Naive thymus-derived CD4-positive, alpha-beta T cell (primary cell): Measurements from ENCODE around the gene RRM2. TPM values are rescaled to one million over a fixed set of nuclear protein-coding genes. Genes with fewer than 3 reads are reported as not detected.
"Not testable (repeated sequence)": the region's sequence is repeated elsewhere in the genome, so short reads cannot be mapped to it uniquely, and the experiment has no call there.

Source experiments
- ATAC-seq: fragments of 150-1000 bp; cut with Tn5 transposase; 2 replicates; pipeline ENCODE4 v1.10.0; 2021; ENCODE audit warnings: mild to moderate bottlenecking, moderate library complexity
- CTCF ChIA-PET: fragments of 350-600 bp; sonication (Branson Sonifier 250); formaldehyde crosslinking; loops from one replicate; lab custom pipeline; 2021; ENCODE audit warnings: antibody characterized with exemption; lab: Charles Lee
- POLR2A ChIA-PET: fragments of 350-600 bp; sonication (Branson Sonifier 250); formaldehyde crosslinking; loops from one replicate; lab custom pipeline; 2021; ENCODE audit warnings: antibody characterized with exemption, inconsistent platforms; lab: Charles Lee
- DNase-seq, 9 donors: peaks; one replicate each; pipeline versions ENCODE4 v3.0.0 to v3.0.0-alpha.2; 2020 to 2022; ENCODE audit warnings: mixed read lengths in 1 of 9
- H3K27ac ChIP-seq: one replicate; pipeline ENCODE4 v1.7.0; 2013; ENCODE audit warnings: mild to moderate bottlenecking, low read depth, low read length, moderate library complexity
- H3K27me3 ChIP-seq, 2 donors: one replicate each; pipeline ENCODE4 v1.7.0; 2013; ENCODE audit warnings: low read length in 2 of 2, mild to moderate bottlenecking in 2 of 2, moderate library complexity in 2 of 2; ENCODE audit not compliant: control insufficient read depth in 2 of 2, insufficient read depth in 2 of 2
- H3K36me3 ChIP-seq, 3 experiments: 1 replicate in 2 of 3; 2 replicates in 1 of 3; pipeline ENCODE4 v1.7.0; 2013; ENCODE audit warnings: low read length in 3 of 3, mild to moderate bottlenecking in 3 of 3, moderate library complexity in 1 of 3; ENCODE audit not compliant: insufficient read depth in 3 of 3, control insufficient read depth in 2 of 3
- H3K4me1 ChIP-seq, 2 donors: one replicate each; pipeline ENCODE4 v1.7.0; 2013; ENCODE audit warnings: low read length in 2 of 2, mild to moderate bottlenecking in 2 of 2, moderate library complexity in 1 of 2; ENCODE audit not compliant: control insufficient read depth in 2 of 2, insufficient read depth in 2 of 2
- H3K4me3 ChIP-seq: 2 replicates; pipeline ENCODE4 v1.7.0; 2013; ENCODE audit warnings: mild to moderate bottlenecking, low read length
- H3K9me3 ChIP-seq, 3 experiments: 1 replicate in 2 of 3; 2 replicates in 1 of 3; pipeline ENCODE4 v1.7.0; 2013; ENCODE audit warnings: low read length in 3 of 3; ENCODE audit not compliant: control insufficient read depth in 2 of 3
- H3K27ac Mint-ChIP-seq, 9 donors: one replicate each; pipeline ENCODE4 v1.8.0; 2020 to 2022; ENCODE audit warnings: mixed read lengths in 9 of 9, mild to moderate bottlenecking in 8 of 9, moderate library complexity in 5 of 9, inconsistent platforms in 2 of 9
- H3K27me3 Mint-ChIP-seq, 5 donors: one replicate each; pipeline ENCODE4 v1.8.0; 2021 to 2022; ENCODE audit warnings: mixed read lengths in 5 of 5, mild to moderate bottlenecking in 1 of 5
- H3K36me3 Mint-ChIP-seq, 5 donors: one replicate each; pipeline ENCODE4 v1.8.0; 2020 to 2022; ENCODE audit warnings: mixed read lengths in 5 of 5, mild to moderate bottlenecking in 3 of 5, inconsistent platforms in 1 of 5
- H3K4me1 Mint-ChIP-seq, 7 donors: one replicate each; pipeline ENCODE4 v1.8.0; 2020 to 2022; ENCODE audit warnings: mixed read lengths in 7 of 7, mild to moderate bottlenecking in 3 of 7, inconsistent platforms in 1 of 7
- H3K4me3 Mint-ChIP-seq, 10 donors: one replicate each; pipeline ENCODE4 v1.8.0; 2020 to 2022; ENCODE audit warnings: mild to moderate bottlenecking in 10 of 10, mixed read lengths in 10 of 10, moderate library complexity in 6 of 10, inconsistent platforms in 2 of 10
- H3K9me3 Mint-ChIP-seq, 11 donors: one replicate each; pipeline ENCODE4 v1.8.0; 2020 to 2022; ENCODE audit warnings: mixed read lengths in 11 of 11, mild to moderate bottlenecking in 4 of 11, inconsistent platforms in 1 of 11, moderate library complexity in 1 of 11
- intact Hi-C, 2 donors: fragments of 100-400 bp; cut with micrococcal nuclease; formaldehyde crosslinking; loops; one replicate each; pipeline ENCODE4 v1.15.1; 2023
- polyA plus RNA-seq, 2 donors: library from polyadenylated mRNA; unstranded; fragments of 300-500 nt; fragmentation: Illumina TruSeq; gene quantifications; one replicate each; pipeline ENCODE4 v1.2.3, GENCODE V29; 2021
- total RNA-seq, 6 experiments: library from RNA in 5 of 6; stranded (reverse) in 5 of 6; gene quantifications; 1 replicate in 5 of 6; 2 replicates in 1 of 6; pipeline ENCODE4 v1.2.3 and lab custom pipeline; 2021 to 2026

RRM2 gene
- total and polyA plus RNA-seq, 7 experiments from 2014 or later: 0.13 to 330 (median 0.51) TPM; not detected in 2

GRCh38 chr2:10096641-10097040 is 25.9 kb upstream of the RRM2 start:
- peaks cover 0 to 3% of the 10 kb centered on the region in 2 donors for H3K27me3 ChIP-seq
- no peak overlapping the region for H3K4me3 Mint-ChIP-seq
- H3K4me3 ChIP-seq: no peak overlapping the region
- no peak for ATAC-seq
- peaks cover 36 to 58% (median 45%) of the 10 kb centered on the region in 5 donors for H3K27me3 Mint-ChIP-seq
- no peaks in the 10 kb centered on the region for H3K36me3 ChIP-seq
- H3K36me3 Mint-ChIP-seq: peaks cover 0 to 5% (median 2%) of the 10 kb centered on the region in 5 donors
- POLR2A ChIA-PET: interaction anchor here (0.7 kb wide), 1 partner anchor 134 kb away, joined by 3 read pairs; no protein-coding TSS in a partner anchor
- no peak overlapping the region for H3K27ac ChIP-seq
- peaks cover 0 to 10% (median 3%) of the 10 kb centered on the region in 11 donors for H3K9me3 Mint-ChIP-seq
- no peak for DNase-seq
- intact Hi-C loops: loop anchor here (1.0 kb wide), 1 partner anchor 24 kb away; no protein-coding TSS in a partner anchor
- H3K27ac Mint-ChIP-seq: no peak overlapping the region
- H3K4me1 ChIP-seq: no peaks in the 10 kb centered on the region
- no peaks in the 10 kb centered on the region for H3K9me3 ChIP-seq
- peaks cover 0 to 14% (median 4%) of the 10 kb centered on the region in 7 donors for H3K4me1 Mint-ChIP-seq
- CTCF ChIA-PET: interaction anchor here (1.0 to 2.5 kb wide), 2 partner anchors 9 to 24 kb away, joined by 3 to 11 read pairs; no protein-coding TSS in a partner anchor

DNA sequence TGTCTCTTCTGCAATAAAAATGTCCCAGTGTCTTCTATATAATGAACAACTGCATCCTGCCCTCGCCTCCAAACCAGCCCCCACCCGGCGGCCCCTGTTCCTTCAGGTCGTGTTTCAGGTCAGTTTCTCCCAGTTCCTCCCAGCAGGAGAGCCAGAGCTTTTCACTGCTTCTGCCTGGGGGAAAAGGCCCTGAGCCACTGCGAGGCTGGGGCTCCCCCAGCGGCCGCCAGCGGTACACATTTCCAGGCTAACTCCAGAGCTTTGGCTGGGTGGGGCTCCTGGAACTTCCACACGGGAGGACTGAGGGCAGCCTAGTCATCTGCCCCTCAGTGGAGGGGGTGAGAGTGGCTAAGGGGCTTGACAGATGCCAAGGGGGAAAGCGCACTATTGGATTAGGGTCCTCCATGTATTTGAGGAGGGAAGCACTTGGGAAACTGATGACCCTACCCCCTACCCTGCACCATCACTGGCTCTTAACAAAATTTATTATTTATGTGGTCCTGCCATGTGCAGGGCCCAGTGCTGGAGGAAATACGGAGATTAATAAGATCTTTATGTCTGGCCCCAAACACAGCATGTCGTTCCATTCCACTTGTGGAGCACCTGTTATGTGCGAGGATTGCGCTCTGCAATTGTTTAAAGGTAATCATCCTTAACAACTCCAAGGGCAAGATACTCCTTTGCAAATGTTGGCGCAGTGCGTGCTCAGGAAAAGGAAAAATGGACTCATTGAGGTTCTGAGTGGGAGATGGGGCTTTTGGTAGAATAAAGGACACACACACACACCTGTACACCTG is 25.0 kb upstream of the RRM2 start:
- Histone ChIP-seq H3K9me3 (no peaks in the 10 kb centered on the region), H3K4me3 (no peak overlapping the region), H3K4me1 (no peaks in the 10 kb centered on the region), H3K36me3 (no peaks in the 10 kb centered on the region), H3K27ac (no peak overlapping the region), H3K27me3 (peaks cover 0 to 2% of the 10 kb centered on the region in 2 donors)
- intact Hi-C loops: loop anchor here (1.0 kb wide), 1 partner anchor 25 kb away; no protein-coding TSS in a partner anchor
- H3K27ac Mint-ChIP-seq: peak overlapping the region in 1 of 9 donors; percentile 24
- H3K9me3 Mint-ChIP-seq: peaks cover 0 to 3% (median 0%) of the 10 kb centered on the region in 11 donors
- peaks cover 27 to 54% (median 37%) of the 10 kb centered on the region in 5 donors for H3K27me3 Mint-ChIP-seq
- H3K4me3 Mint-ChIP-seq: no peak overlapping the region
- ATAC-seq (peak; percentile 77), DNase-seq (peak in 2 of 9 donors; percentile 26 to 53)
- peaks cover 0 to 3% (median 2%) of the 10 kb centered on the region in 5 donors for H3K36me3 Mint-ChIP-seq
- peaks cover 0 to 9% (median 1%) of the 10 kb centered on the region in 7 donors for H3K4me1 Mint-ChIP-seq
- ChIA-PET CTCF (interaction anchor here (0.6 to 2.5 kb wide), 3 partner anchors 10 to 57 kb away, joined by 3 to 11 read pairs (median 5); no protein-coding TSS in a partner anchor), POLR2A (interaction anchor here (0.7 kb wide), 1 partner anchor 135 kb away, joined by 3 read pairs; no protein-coding TSS in a partner anchor)

DNA sequence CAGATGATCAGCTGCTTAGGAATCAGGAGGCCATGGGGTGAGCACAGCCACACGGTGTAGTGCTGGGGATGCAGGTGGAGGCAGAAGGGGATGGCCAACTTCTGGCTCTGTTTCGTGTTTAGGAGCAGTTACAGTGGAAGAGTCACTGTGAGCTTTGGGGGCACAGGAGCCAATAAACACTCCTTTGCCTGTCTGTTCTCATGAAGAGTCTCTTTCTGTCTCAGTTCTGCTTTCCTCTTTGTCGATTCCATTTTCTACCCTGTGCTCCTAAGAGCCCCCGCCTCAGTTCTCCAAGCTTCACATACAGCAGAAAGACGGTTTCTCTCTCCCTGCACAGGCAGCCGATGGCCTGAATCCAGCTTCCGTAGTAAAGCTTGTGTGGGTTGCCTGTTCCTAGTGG is 21.0 kb upstream of the RRM2 start:
- peaks cover 0 to 8% (median 0%) of the 10 kb centered on the region in 11 donors for H3K9me3 Mint-ChIP-seq
- ChIA-PET POLR2A (no interaction called here), CTCF (no interaction called here)

DNA sequence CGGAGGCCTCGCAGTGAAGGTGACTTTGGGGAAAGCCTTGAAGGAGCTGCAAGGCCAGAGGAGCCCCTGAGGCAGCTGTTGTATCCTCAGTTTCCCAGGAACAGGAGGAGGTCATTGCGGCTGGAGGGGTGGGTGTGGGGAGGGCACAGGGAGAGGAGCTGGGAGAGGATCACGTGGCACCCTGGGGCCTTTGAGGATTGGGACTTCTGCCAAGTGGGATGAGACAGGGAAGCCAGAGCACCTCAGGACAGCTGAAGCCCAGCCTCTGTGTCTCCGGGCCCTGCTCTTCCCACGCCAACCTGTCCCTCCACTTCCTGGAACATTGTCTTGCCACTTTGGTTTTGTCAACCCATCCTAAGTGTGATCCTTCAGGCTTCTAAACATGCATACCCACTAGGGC is 19.4 kb upstream of the RRM2 start:
- no peaks in the 10 kb centered on the region for H3K27me3 ChIP-seq

More for the DNA sequence above, 21.0 kb upstream of the RRM2 start:
- no peak overlapping the region for H3K27ac Mint-ChIP-seq
- Histone ChIP-seq H3K36me3 (no peaks in the 10 kb centered on the region), H3K9me3 (peaks cover 0 to 4% (median 0%) of the 10 kb centered on the region in 3 experiments), H3K4me3 (no peak overlapping the region), H3K4me1 (no peaks in the 10 kb centered on the region), H3K27me3 (no peaks in the 10 kb centered on the region), H3K27ac (no peak overlapping the region)
- H3K36me3 Mint-ChIP-seq: peaks cover 0 to 6% (median 5%) of the 10 kb centered on the region in 5 donors
- DNase-seq (no peak), ATAC-seq (no peak)
- H3K4me1 Mint-ChIP-seq: peaks cover 0 to 11% (median 0%) of the 10 kb centered on the region in 7 donors
- intact Hi-C loops: no loop called here
- peaks cover 0 to 28% (median 7%) of the 10 kb centered on the region in 5 donors for H3K27me3 Mint-ChIP-seq
- H3K4me3 Mint-ChIP-seq: no peak overlapping the region

DNA sequence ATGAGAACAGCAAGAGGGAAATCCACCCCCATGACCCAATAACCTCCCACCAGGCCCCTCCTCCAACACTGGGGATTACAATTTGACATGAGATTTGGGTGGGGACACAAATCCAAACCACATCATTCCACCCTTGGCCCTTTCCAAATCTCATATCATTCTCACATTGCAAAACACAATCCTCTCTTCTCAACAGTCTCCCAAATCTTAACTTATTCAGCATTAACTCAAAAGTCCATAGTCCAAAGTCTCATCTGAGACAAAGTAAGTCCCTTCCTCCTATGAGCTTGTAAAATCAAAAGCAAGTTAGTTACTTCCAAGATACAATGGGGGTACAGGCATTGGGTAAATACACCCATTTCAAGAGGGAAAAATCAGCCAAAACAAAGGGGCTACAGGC is 17.6 kb upstream of the RRM2 start:
- H3K4me3 ChIP-seq, H3K27me3 ChIP-seq, CTCF ChIA-PET, H3K27ac Mint-ChIP-seq, intact Hi-C loops, H3K36me3 ChIP-seq, H3K4me3 Mint-ChIP-seq, POLR2A ChIA-PET, H3K27ac ChIP-seq, H3K4me1 ChIP-seq, H3K9me3 ChIP-seq, DNase-seq, H3K4me1 Mint-ChIP-seq, ATAC-seq: not testable (repeated sequence)
- peaks cover 6 to 12% (median 10%) of the 10 kb centered on the region in 5 donors for H3K36me3 Mint-ChIP-seq
- peaks cover 0 to 23% (median 0%) of the 10 kb centered on the region in 5 donors for H3K27me3 Mint-ChIP-seq
- H3K9me3 Mint-ChIP-seq: peaks cover 0 to 15% (median 6%) of the 10 kb centered on the region in 11 donors

More for the DNA sequence above, 19.4 kb upstream of the RRM2 start:
- Mint-ChIP-seq H3K36me3 (peaks cover 6 to 12% (median 10%) of the 10 kb centered on the region in 5 donors), H3K4me3 (no peak overlapping the region), H3K27ac (no peak overlapping the region), H3K9me3 (peaks cover 0 to 15% (median 6%) of the 10 kb centered on the region in 11 donors), H3K27me3 (peaks cover 0 to 17% (median 2%) of the 10 kb centered on the region in 5 donors), H3K4me1 (peaks cover 0 to 3% (median 0%) of the 10 kb centered on the region in 7 donors)
- CTCF ChIA-PET: interaction anchor here (0.8 kb wide), 1 partner anchor 169 kb away, joined by 4 read pairs; no protein-coding TSS in a partner anchor
- intact Hi-C loops: no loop called here
- POLR2A ChIA-PET: no interaction called here
- Histone ChIP-seq H3K36me3 (no peaks in the 10 kb centered on the region), H3K4me1 (no peaks in the 10 kb centered on the region), H3K9me3 (peaks cover 0 to 9% (median 0%) of the 10 kb centered on the region in 3 experiments), H3K4me3 (no peak overlapping the region), H3K27ac (no peak overlapping the region)
- no peak for DNase-seq
- no peak for ATAC-seq

- H3K36me3 ChIP-seq: no peaks in the 10 kb centered on the region
- H3K27me3 ChIP-seq: no peaks in the 10 kb centered on the region
- intact Hi-C loops: no loop called here
- Mint-ChIP-seq H3K9me3 (peaks cover 0 to 15% (median 6%) of the 10 kb centered on the region in 11 donors), H3K36me3 (peaks cover 6 to 12% (median 10%) of the 10 kb centered on the region in 5 donors), H3K4me1 (peaks cover 0 to 5% (median 0%) of the 10 kb centered on the region in 7 donors), H3K4me3 (no peak overlapping the region), H3K27ac (no peak overlapping the region), H3K27me3 (peaks cover 0 to 9% (median 0%) of the 10 kb centered on the region in 5 donors)
- POLR2A ChIA-PET: no interaction called here
- H3K9me3 ChIP-seq: peaks cover 0 to 9% (median 0%) of the 10 kb centered on the region in 3 experiments
- no peak overlapping the region for H3K27ac ChIP-seq
- CTCF ChIA-PET: no interaction called here
- ATAC-seq (no peak), DNase-seq (no peak)
- no peak overlapping the region for H3K4me3 ChIP-seq
- H3K4me1 ChIP-seq: no peaks in the 10 kb centered on the region
Measured at GRCh38 chr2:10109311-10109710, 13.2 kb upstream of the RRM2 start.
